ENCODE results near the gene SCAMP2.

- TF ChIP-seq, protein P1, sequence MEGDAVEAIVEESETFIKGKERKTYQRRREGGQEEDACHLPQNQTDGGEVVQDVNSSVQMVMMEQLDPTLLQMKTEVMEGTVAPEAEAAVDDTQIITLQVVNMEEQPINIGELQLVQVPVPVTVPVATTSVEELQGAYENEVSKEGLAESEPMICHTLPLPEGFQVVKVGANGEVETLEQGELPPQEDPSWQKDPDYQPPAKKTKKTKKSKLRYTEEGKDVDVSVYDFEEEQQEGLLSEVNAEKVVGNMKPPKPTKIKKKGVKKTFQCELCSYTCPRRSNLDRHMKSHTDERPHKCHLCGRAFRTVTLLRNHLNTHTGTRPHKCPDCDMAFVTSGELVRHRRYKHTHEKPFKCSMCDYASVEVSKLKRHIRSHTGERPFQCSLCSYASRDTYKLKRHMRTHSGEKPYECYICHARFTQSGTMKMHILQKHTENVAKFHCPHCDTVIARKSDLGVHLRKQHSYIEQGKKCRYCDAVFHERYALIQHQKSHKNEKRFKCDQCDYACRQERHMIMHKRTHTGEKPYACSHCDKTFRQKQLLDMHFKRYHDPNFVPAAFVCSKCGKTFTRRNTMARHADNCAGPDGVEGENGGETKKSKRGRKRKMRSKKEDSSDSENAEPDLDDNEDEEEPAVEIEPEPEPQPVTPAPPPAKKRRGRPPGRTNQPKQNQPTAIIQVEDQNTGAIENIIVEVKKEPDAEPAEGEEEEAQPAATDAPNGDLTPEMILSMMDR (IDR thresholded peaks at IDR 0.05; ENCODE audit: low read depth, low read length), result no peak
- TF ChIP-seq EZH2phosphoT487 (IDR thresholded peaks at IDR 0.05; ENCODE audit: low read depth), result no peak
Observed at GRCh38 chr15:74807282-74807681, 65.9 kb downstream of the SCAMP2 start.
